Calu3 (cell line): ENCODE measurements around the gene DOCK8. TPM values are rescaled to one million over a fixed set of nuclear protein-coding genes. Genes with fewer than 3 reads are reported as not detected.

Experiments used
- BruUV-seq: library from RNA; stranded (reverse); fragments of 400-500 nt; replicated peaks from 2 replicates; lab custom pipeline; 2021; lab: Mats Ljungman, UMichigan
- CTCF ChIA-PET: fragments of 300-600 bp; sonication (Branson Sonifier 250); formaldehyde crosslinking; loops from one replicate; lab custom pipeline; 2022; ENCODE audit warnings: antibody characterized with exemption; lab: Charles Lee
- DNase-seq: peaks from one replicate; pipeline ENCODE4 v3.0.0; 2022
- H3K27ac Mint-ChIP-seq: one replicate; pipeline ENCODE4 v1.8.0; 2022; ENCODE audit warnings: mixed read lengths; ENCODE audit not compliant: unreplicated experiment
- H3K27me3 Mint-ChIP-seq: one replicate; pipeline ENCODE4 v1.8.0; 2022; ENCODE audit warnings: mixed read lengths; ENCODE audit not compliant: unreplicated experiment
- H3K36me3 Mint-ChIP-seq: one replicate; pipeline ENCODE4 v1.8.0; 2022; ENCODE audit warnings: mild to moderate bottlenecking, moderate library complexity, mixed read lengths; ENCODE audit not compliant: insufficient read depth, unreplicated experiment
- H3K4me1 Mint-ChIP-seq: one replicate; pipeline ENCODE4 v1.8.0; 2022; ENCODE audit warnings: mild to moderate bottlenecking, low read depth, mixed read lengths; ENCODE audit not compliant: unreplicated experiment
- H3K4me3 Mint-ChIP-seq: one replicate; pipeline ENCODE4 v1.8.0; 2022; ENCODE audit warnings: mild to moderate bottlenecking, low read depth, moderate library complexity, mixed read lengths; ENCODE audit not compliant: unreplicated experiment
- H3K9me3 Mint-ChIP-seq: one replicate; pipeline ENCODE4 v1.8.0; 2022; ENCODE audit warnings: low read depth, mixed read lengths; ENCODE audit not compliant: unreplicated experiment
- intact Hi-C: fragments of 100-400 bp; cut with micrococcal nuclease; formaldehyde crosslinking; loops from one replicate; pipeline ENCODE4 v1.10.0; 2022; ENCODE audit not compliant: unreplicated experiment
- total RNA-seq: library from RNA; stranded (reverse); gene quantifications from 2 replicates; pipeline ENCODE4 v1.2.3, GENCODE V29; 2022
- TF ChIP-seq, protein P1 (sequence below): fragments of 200-600 bp; IDR thresholded peaks from one replicate; pipeline ENCODE4 v1.8.0; 2022; ENCODE audit warnings: antibody characterized with exemption; ENCODE audit not compliant: unreplicated experiment

The DOCK8 gene
- total RNA-seq, 1 experiment from 2014 or later = 0.50 TPM

DNA sequence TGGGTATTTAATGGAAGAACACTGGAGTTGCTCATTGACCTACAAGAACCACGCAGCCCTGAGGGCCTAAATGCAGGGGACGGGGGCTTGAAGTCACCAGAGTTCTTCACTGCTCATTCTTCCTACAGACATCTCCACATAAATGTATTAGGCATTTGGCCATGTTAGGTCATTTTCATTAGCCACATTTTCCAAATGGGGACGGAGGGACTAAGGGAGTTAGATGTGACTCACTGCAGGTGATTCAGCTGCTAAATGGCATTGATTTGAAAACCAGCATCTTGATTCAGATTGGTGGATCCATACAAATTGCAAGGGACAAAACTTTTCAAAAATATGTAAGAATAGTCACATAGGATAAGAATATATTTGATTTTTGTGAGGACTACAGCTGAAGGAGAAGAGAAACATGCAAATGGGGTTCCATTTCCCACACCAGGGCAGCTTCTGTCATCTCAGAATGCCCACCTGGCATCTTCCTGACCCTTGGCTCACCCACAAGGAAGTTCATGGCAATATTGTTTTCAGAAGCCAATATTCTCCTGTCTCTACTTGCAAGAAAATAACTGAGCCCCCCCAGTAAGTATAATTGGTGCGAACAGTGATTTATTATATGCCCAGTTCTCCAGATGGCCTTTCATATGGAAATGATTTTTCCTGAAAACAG lies 264.8 kb downstream of the DOCK8 start:
- BruUV-seq = no TSS peak
- TF ChIP-seq, protein P1, sequence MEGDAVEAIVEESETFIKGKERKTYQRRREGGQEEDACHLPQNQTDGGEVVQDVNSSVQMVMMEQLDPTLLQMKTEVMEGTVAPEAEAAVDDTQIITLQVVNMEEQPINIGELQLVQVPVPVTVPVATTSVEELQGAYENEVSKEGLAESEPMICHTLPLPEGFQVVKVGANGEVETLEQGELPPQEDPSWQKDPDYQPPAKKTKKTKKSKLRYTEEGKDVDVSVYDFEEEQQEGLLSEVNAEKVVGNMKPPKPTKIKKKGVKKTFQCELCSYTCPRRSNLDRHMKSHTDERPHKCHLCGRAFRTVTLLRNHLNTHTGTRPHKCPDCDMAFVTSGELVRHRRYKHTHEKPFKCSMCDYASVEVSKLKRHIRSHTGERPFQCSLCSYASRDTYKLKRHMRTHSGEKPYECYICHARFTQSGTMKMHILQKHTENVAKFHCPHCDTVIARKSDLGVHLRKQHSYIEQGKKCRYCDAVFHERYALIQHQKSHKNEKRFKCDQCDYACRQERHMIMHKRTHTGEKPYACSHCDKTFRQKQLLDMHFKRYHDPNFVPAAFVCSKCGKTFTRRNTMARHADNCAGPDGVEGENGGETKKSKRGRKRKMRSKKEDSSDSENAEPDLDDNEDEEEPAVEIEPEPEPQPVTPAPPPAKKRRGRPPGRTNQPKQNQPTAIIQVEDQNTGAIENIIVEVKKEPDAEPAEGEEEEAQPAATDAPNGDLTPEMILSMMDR = no peak
- Mint-ChIP-seq H3K4me3 (no peak overlapping the region), H3K27me3 (no peaks in the 10 kb centered on the region), H3K4me1 (no peaks in the 10 kb centered on the region), H3K27ac (no peak overlapping the region), H3K9me3 (no peaks in the 10 kb centered on the region), H3K36me3 (no peaks in the 10 kb centered on the region)
- DNase-seq = no peak
- intact Hi-C loops = no loop called here
- CTCF ChIA-PET = interaction anchor here (0.7 to 1.5 kb wide), 2 partner anchors 8 to 23 kb away, joined by 3 to 8 read pairs; no protein-coding TSS in a partner anchor

DNA sequence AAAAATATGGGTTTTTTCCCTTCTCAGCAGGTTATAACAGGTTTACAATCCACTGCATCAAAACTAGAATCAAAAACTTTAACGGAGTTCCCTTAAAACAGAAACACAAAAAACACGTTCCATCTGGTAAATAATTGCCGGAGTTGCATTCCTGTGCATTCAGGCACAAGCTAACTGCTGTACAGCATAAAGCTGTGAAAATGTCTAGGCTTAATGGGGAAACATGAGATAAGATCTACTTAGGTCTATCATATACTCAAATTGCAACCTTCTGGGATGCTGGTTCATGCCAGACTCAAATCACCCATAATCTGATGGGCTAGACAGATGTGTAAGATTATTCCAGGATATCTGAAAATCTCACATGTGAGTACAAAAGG lies 265.3 kb downstream of the DOCK8 start:
- DNase-seq = no peak
- Mint-ChIP-seq H3K27ac (no peak overlapping the region), H3K4me1 (no peaks in the 10 kb centered on the region), H3K4me3 (no peak overlapping the region), H3K9me3 (no peaks in the 10 kb centered on the region), H3K27me3 (no peaks in the 10 kb centered on the region), H3K36me3 (no peaks in the 10 kb centered on the region)
- TF ChIP-seq, protein P1 = no peak
- BruUV-seq = no TSS peak
- CTCF ChIA-PET = interaction anchor here (1.5 kb wide), 1 partner anchor 24 kb away, joined by 3 read pairs; no protein-coding TSS in a partner anchor
- intact Hi-C loops = no loop called here

DNA sequence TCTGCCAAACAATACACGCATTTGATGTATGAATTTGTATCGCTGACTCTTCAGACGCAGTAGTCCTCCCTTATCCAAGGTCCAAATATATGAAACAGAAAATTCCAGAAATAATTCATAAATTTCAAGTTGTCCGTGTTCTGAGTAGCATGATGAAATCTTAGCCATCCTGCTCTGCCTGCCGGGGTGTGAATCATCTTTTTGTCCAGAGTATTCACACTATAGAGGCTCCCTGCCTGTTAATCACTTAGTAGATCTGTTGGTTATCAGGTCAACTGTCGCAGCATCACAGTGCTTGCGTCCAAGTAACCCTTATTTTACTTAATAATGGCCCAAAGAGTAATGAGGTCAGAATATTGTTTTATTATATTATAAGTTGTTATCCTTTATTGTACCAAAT lies 268.1 kb downstream of the DOCK8 start:
- Mint-ChIP-seq H3K4me3 (no peak overlapping the region), H3K4me1 (no peaks in the 10 kb centered on the region), H3K9me3 (no peaks in the 10 kb centered on the region), H3K27ac (no peak overlapping the region), H3K27me3 (no peaks in the 10 kb centered on the region), H3K36me3 (no peaks in the 10 kb centered on the region)
- CTCF ChIA-PET = no interaction called here
- TF ChIP-seq, protein P1 = no peak
- DNase-seq = no peak
- intact Hi-C loops = no loop called here
- BruUV-seq = no TSS peak

DNA sequence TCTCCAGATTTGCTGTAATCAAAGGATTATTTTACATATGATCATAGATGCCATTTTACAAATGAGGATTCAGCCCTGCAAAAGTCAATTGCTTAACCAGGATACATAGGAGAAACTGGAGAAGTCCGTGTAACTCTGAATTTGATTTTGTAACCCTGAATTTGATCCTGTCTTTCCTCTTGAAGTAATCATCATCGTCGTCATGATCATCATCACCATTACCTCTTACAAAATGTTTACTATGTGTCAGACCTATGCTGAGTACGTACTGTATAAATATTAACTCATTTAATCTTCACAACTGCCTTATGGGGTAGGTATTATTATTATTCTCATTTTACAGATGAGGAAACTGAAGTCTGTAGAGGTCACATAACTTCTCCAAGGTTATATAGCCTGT lies 271.5 kb downstream of the DOCK8 start:
- H3K36me3 Mint-ChIP-seq = no peaks in the 10 kb centered on the region
- no peaks in the 10 kb centered on the region for H3K27me3 Mint-ChIP-seq
- no peak for DNase-seq
- CTCF ChIA-PET = no interaction called here
- no TSS peak for BruUV-seq
- no peaks in the 10 kb centered on the region for H3K4me1 Mint-ChIP-seq
- H3K4me3 Mint-ChIP-seq = no peak overlapping the region
- no peak overlapping the region for H3K27ac Mint-ChIP-seq
- TF ChIP-seq, protein P1 = no peak
- intact Hi-C loops = no loop called here
- H3K9me3 Mint-ChIP-seq = no peaks in the 10 kb centered on the region
